ENCODE data around the gene AHCYL2.
A peak's percentile ranks its signal among the peaks of the same experiment; 100 is the strongest.
"Not testable (repeated sequence)": the region's sequence is repeated elsewhere in the genome, so short reads cannot be mapped to it uniquely, and the experiment has no call there.

Gene AHCYL2

DNA sequence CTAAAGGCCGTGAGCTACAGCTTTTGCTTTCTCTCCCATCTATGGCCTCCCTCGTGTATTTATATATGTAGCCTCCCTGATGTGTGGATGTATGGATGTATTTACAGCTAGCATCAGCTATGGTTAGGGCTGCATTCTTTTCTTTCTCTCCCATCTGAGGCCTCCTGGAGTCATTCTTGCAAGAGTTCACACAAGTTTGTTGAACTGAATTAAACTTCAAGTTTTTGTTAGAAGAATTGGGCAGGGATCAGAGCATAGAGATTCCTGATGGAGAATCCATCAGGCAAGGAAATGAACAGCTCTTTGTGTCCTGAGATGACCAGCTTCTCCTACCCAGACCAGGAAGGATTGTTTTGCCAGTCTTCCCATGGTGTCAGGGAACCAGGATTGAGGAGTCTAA lies 60.3 kb downstream of the AHCYL2 start:
- no peak for DNase-seq (ENCODE audit: low spot score)

GRCh38 chr7:129292861-129293260 lies 68.0 kb downstream of the AHCYL2 start:
- DNase-seq (ENCODE audit: low spot score): no peak

DNA sequence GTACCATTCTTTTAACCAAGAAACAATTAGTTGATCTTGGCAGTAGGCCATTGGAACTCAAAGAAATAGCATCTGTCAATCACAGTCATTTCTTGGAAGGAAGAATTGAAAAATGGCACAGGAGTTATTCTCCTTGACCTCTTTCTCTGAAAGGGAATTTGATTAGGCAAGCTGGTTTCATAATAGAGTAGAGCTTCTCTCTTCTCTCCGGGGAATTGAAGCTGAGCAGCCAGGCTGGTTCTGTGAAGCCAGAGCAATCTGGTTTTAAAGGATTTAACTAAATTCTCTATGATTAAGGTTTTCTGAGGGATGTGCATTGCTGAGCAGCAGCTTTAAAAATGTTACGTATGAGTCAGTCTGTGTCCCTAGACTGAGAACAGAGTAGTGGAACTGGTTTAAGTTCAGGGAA lies 70.2 kb downstream of the AHCYL2 start:
- DNase-seq (ENCODE audit: low spot score): no peak

DNA sequence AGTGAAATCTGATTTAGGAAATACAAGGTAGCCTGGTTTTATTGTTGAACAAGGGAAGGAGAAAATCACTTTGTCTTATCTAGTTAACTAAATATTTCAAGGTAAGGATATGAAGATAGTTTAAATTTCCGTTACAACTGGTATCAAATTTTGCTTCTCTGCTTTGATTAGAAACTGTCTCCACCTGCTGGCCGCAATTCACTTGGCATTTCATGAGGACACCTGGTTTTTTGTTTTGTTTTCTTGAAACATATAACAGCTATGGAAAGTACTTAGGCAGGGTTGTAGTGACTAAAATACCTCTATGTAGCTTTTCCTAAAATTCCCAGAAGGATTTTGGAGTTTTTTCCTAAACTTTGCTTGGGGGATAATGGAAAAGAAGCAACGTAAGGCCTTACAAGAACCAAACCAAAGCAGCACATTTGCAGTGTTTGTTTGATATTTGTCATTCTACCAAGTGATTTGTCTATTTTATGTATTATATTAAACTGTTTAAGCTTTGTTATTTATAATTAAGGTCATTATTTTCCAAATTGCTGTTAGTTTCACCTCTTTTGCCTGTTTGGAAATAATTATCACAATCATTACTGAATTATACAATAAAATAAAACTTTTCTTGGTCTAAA lies 73.6 kb downstream of the AHCYL2 start:
- DNase-seq (ENCODE audit: low spot score): peak; percentile 49

GRCh38 chr7:129299889-129300288 lies 75.1 kb downstream of the AHCYL2 start:
- no peak for DNase-seq (ENCODE audit: low spot score)

GRCh38 chr7:129300299-129300698 lies 75.5 kb downstream of the AHCYL2 start:
- not testable (repeated sequence) for DNase-seq (ENCODE audit: low spot score)

DNA sequence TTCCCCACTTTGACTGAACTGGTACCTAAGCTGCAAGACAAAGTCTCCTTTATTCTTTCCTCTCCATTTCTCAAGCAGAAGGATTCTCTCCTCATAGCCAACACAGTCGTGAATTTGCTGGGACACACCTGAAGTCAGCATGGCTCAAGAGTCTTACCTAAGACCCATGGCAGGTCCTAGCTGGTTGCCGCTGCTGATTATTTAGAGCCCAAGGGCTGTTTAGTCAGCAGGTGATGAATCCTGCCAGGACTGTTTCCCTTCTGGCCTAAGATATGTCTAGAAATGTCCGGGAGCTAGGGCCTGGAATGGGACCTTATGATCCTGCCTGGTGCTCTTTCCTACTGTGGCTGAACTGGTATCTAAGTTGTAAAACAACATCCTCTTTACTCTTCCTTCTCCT lies 82.8 kb downstream of the AHCYL2 start:
- DNase-seq (ENCODE audit: low spot score): no peak

- DNase-seq (ENCODE audit: low spot score): no peak
Observed at GRCh38 chr7:129308047-129308446, 83.2 kb downstream of the AHCYL2 start.

DNA sequence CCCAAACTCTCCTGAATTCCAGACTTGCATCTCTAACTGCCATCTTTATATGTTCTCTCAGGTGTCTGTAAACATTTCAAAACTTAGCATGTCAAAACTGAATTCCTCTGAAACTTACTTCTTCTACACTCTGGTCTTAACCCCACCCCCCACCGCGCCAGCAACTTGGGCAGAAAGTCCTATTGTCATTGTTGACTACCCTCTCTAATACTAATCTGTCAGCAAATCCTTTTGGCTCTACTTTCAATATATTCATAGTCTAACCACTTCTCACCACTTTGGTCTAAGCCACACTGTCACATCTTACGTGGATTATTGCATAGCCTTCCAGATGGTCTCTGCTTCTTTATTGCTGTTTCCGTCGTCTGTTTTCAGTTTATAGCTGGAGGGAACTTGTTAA lies 86.6 kb downstream of the AHCYL2 start:
- DNase-seq (ENCODE audit: low spot score): no peak

- no peak for DNase-seq (ENCODE audit: low spot score)
Observed at GRCh38 chr7:129313282-129313681, 88.5 kb downstream of the AHCYL2 start.

DNA sequence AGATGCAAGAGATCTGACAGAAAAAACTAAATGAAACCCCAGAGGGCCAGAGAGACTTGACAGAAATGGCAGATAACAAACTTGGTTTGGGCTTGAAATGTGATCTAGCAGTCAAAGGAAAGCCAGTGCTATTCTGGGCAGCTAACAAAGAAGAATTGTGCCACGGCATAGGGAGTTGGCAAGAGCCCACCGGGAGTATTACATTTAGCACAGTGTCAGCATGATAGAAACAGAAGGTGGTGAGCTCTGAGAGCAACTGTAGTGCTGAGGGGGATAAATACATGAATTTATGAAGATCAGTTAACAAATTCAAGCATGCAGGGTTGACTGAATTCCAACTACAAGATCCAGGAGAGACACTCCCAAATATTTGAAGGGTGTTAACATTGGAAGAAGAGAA lies 91.1 kb downstream of the AHCYL2 start:
- no peak for DNase-seq (ENCODE audit: low spot score)

DNA sequence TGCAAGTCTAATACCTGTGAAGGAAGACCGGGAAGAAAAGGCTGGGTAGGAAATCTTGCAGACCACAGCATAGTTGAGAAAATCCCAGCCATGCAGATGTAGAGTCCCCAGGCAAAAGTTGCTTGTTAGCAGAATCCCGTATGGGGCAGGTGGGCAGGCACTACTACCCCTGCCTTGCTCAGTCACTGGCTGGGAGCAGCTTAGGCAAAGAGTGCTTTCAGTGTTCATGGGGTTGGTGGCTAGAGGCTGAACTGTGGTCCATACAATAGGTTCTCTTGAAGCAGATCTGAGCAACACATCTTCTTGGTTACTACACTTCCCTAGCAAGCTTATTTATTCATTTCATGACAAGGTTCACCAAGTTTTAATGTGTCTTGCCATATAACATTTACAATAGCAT lies 92.6 kb downstream of the AHCYL2 start:
- no peak for DNase-seq (ENCODE audit: low spot score)

DNA sequence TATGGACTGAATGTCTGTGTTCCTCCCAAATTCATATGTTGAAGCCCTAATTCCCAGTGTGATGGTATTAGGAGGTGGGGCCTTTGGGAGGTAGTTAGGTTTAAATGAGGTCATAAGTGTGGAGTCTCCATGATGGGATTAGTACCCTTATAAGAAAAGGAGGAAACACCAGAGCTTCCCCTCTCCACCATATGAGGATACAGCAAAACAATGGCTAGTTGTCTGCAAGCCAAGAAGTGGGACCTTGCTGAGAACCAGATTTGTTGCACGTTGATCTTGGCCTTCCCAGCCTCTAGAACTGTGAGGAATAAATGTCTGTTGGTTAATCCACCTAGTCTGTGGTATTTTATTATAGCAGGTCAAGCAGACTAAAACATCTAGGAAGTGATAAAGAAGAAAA lies 102.2 kb downstream of the AHCYL2 start:
- DNase-seq (ENCODE audit: low spot score): no peak

- DNase-seq (ENCODE audit: low spot score): no peak
Observed at GRCh38 chr7:129332254-129333035, 107.6 kb downstream of the AHCYL2 start.

- no peak for DNase-seq (ENCODE audit: low spot score)
Observed at GRCh38 chr7:129334473-129334872, 109.6 kb downstream of the AHCYL2 start.

GRCh38 chr7:129338450-129338849 lies 113.6 kb downstream of the AHCYL2 start:
- no peak for DNase-seq (ENCODE audit: low spot score)

DNA sequence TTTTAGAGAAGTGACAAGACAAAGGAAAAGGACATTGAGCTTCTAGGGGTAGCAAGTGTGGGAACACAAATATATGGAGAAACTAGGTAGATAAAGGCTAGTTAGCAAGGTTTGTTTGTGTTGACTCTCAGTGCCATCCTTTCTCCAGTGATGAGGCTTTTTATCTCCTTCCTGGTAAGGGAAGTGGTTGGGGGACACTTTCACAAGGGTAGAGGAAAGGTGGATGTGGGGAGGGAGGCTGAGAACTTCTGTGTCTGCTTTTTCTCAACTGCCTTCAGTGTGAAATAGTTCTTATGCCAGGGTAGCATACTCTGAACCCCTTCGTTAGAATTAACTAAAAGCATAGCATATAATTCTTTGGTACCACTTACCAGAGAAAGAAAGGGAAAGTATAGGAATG lies 116.4 kb downstream of the AHCYL2 start:
- DNase-seq (ENCODE audit: low spot score): no peak

GRCh38 chr7:129341816-129342806 lies 117.3 kb downstream of the AHCYL2 start:
- no peak for DNase-seq (ENCODE audit: low spot score)

DNA sequence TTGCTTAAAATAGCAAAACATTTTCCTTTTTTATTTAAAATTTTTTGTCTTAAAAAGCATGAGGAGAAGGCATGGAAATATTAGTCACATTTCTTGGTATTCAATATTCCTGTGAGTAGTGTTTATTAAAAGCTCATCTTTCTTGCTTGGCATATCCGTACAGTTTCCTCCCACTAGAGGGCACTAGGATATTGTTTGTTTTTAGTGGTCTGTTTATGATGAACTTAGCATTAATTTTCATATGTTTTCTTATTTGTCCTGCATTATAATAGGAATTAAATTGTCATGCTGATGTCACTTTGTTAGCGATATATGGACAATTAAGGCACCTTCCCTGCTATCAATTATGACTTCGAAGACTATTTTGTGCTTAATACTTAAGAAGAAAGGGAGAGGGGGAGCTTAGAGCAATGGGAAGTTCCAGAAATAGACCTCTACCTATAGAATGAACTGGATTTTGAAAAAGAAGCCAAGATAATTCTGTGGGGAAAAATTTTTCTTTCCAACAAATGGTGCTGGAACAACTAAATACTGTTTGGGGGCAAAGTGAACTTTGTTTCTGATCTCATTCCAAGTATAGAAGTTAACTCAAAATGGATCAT lies 118.4 kb downstream of the AHCYL2 start:
- DNase-seq (ENCODE audit: low spot score): peak; percentile 56

- no peak for DNase-seq (ENCODE audit: low spot score)
Observed at GRCh38 chr7:129347330-129347729, 122.5 kb downstream of the AHCYL2 start.

- DNase-seq (ENCODE audit: low spot score): no peak
Observed at GRCh38 chr7:129348023-129348740, 123.4 kb downstream of the AHCYL2 start.

- no peak for DNase-seq (ENCODE audit: low spot score)
Observed at GRCh38 chr7:129351320-129351719, 126.5 kb downstream of the AHCYL2 start.

All from CD4-positive, alpha-beta T cell treated with Interleukin-2 at 100 ng/mL for 4 hours (primary cell).